ENCODE measurements around the gene FCF1. TPM values are rescaled to one million over a fixed set of nuclear protein-coding genes. Genes with fewer than 3 reads are reported as not detected.

Gene FCF1
- polyA plus RNA-seq, 1 of the 3 experiments (the other 2 are of a cell fraction): 42.6 TPM

- Histone ChIP-seq H3F3A (replicated peaks; ENCODE audit: insufficient read depth) (peaks cover 27% of the 10 kb centered on the region), H3K4me3 (ENCODE audit: low read depth in 2 of 2, low read length in 1 of 2) (no peak overlapping the region), H4K20me1 (ENCODE audit: insufficient read depth) (no peaks in the 10 kb centered on the region; the same call in 1 of the 2 replicates), H3K9me3 (no peaks in the 10 kb centered on the region), H3K36me3 (replicated peaks in 1 of 2; ENCODE audit: control insufficient read depth in 1 of 2, insufficient read depth in 2 of 2, low read length in 1 of 2) (peaks cover 41 to 79% of the 10 kb centered on the region in 2 experiments), H3K27me3 (ENCODE audit: insufficient read depth) (no peaks in the 10 kb centered on the region), H2AFZ (ENCODE audit: low read depth) (no peak overlapping the region), H3K9me2 (no peaks in the 10 kb centered on the region), H3K27ac (ENCODE audit: low read depth in 2 of 2, low read length in 1 of 2) (no peak overlapping the region), H3K4me1 (ENCODE audit: control insufficient read depth in 1 of 2, insufficient read depth in 2 of 2, low read depth in 1 of 2, low read length in 1 of 2) (no peaks in the 10 kb centered on the region), H3K79me2 (ENCODE audit: insufficient read depth) (peaks cover 94% of the 10 kb centered on the region), H3K9ac (no peak overlapping the region), H3K4me2 (no peak overlapping the region)
- ChIA-PET CTCF (no interaction called here), POLR2A (no interaction called here)
- WGBS (ENCODE audit: low lambda C conversion rate): 82% methylated on average over 2 of the region's 2 CpGs
- TF ChIP-seq SIN3A (IDR thresholded peaks at IDR 0.05; ENCODE audit: borderline replicate concordance, low read depth, low read length) (no peak), FOXJ3 (CRISPR knock-in tag; IDR thresholded peaks at IDR 0.05) (no peak), TAF1 (IDR thresholded peaks at IDR 0.05; ENCODE audit: borderline replicate concordance, low read depth, low read length) (no peak), ELF1 (IDR thresholded peaks at IDR 0.05) (no peak), MEF2A (IDR thresholded peaks at IDR 0.05; ENCODE audit: borderline replicate concordance, low read depth) (no peak), CTCF (IDR thresholded peaks at IDR 0.05) (peak; percentile 21; the same call in 1 of the 2 replicates), NRF1 (IDR thresholded peaks at IDR 0.05; ENCODE audit: low read depth, low read length) (no peak), RCOR1 (IDR thresholded peaks at IDR 0.05; ENCODE audit: low read length) (no peak)
- no peak for DNase-seq
These were observed 73.9 kb downstream of the FCF1 start for GRCh38 chr14:74786796-74787315.

Small RNA genes within 50 kb of the gene (small RNA-seq; reads per million reads assigned to genes)
- gene RF00409: 0 reads per million in 7 experiments

Other genes starting within 250 kb of the FCF1 start
- 340 and 522 TPM in 2 replicates for gene NPC2, start 219.8 kb upstream of the FCF1 start, polyA plus RNA-seq (2012; rRNA removed)
- 37.3 and 51.9 TPM in 2 replicates for gene ISCA2, start 219.4 kb upstream of the FCF1 start, polyA plus RNA-seq (2012; rRNA removed)
- gene LTBP2, start 100.9 kb upstream of the FCF1 start, polyA plus RNA-seq (2012; rRNA removed): 34.4 and 58.8 TPM in 2 replicates
- 35.1 and 50.8 TPM in 2 replicates for gene AREL1, start 64 bp upstream of the FCF1 start, polyA plus RNA-seq (2012; rRNA removed)
- 9.4 and 14.0 TPM in 2 replicates for gene YLPM1, start 50.2 kb downstream of the FCF1 start, polyA plus RNA-seq (2012; rRNA removed)
- not detected in 2 replicates for gene PROX2, start 163.0 kb downstream of the FCF1 start, polyA plus RNA-seq (2012; rRNA removed)
- gene DLST, start 168.8 kb downstream of the FCF1 start, polyA plus RNA-seq (2012; rRNA removed): 92.3 and 117 TPM in 2 replicates
- 2.5 and 4.4 TPM in 2 replicates for gene RPS6KL1, start 210.1 kb downstream of the FCF1 start, polyA plus RNA-seq (2012; rRNA removed)
- gene PGF, start 242.5 kb downstream of the FCF1 start, polyA plus RNA-seq (2012; rRNA removed): 2.3 and 4.4 TPM in 2 replicates

Measured in SK-N-SH (cell line).